Neural cell (in vitro differentiated cells): ENCODE results near the gene TMEM131L. TPM values are rescaled to one million over a fixed set of nuclear protein-coding genes. Genes with fewer than 3 reads are reported as not detected.

ENCODE experiments used
- H2AFZ ChIP-seq: fragments of 200-600, 300-800 bp; sonication (generic), shearing (Covaris generic); 2 replicates; pipeline ENCODE4 v1.6.0; 2014; ENCODE audit warnings: low read depth, mild to moderate bottlenecking, antibody characterized with exemption, low read length, moderate library complexity
- H3F3A ChIP-seq: fragments of 200-600 bp; shearing (Covaris generic); 2 replicates; pipeline ENCODE4 v1.6.1; 2016; ENCODE audit warnings: mild to moderate bottlenecking, moderate library complexity, mixed read lengths, antibody characterized with exemption, low read length; ENCODE audit not compliant: insufficient read depth, poor library complexity, severe bottlenecking
- H3K27ac ChIP-seq: fragments of 200-600, 300-800 bp; sonication (generic), shearing (Covaris generic); 2 replicates; pipeline ENCODE4 v1.5.1; 2014; ENCODE audit warnings: mild to moderate bottlenecking, low read length, moderate library complexity
- H3K27me3 ChIP-seq: fragments of 300-800, 200-600 bp; sonication (generic), shearing (Covaris generic); 2 replicates; pipeline ENCODE4 v1.6.0; 2014; ENCODE audit warnings: mild to moderate bottlenecking, low read depth, low read length, moderate library complexity; ENCODE audit not compliant: insufficient read depth
- H3K36me3 ChIP-seq: fragments of 300-800, 200-600 bp; sonication (generic), shearing (Covaris generic); 2 replicates; pipeline ENCODE4 v1.5.1; 2014; ENCODE audit warnings: mild to moderate bottlenecking, antibody characterized with exemption, low read length, moderate library complexity; ENCODE audit not compliant: insufficient read depth
- H3K4me2 ChIP-seq: fragments of 300-800, 200-600 bp; sonication (generic), shearing (Covaris generic); 2 replicates; pipeline ENCODE4 v1.6.0; 2014; ENCODE audit warnings: mild to moderate bottlenecking, low read length
- H3K4me3 ChIP-seq: fragments of 300-800, 200-600 bp; sonication (generic), shearing (Covaris generic); 2 replicates; pipeline ENCODE4 v1.5.1; 2014; ENCODE audit warnings: mild to moderate bottlenecking, low read length, moderate library complexity
- H3K79me2 ChIP-seq: fragments of 200-600 bp; shearing (Covaris generic); replicated peaks from 2 replicates; pipeline ENCODE4 v1.6.0; 2014; ENCODE audit warnings: mild to moderate bottlenecking, low read length, moderate library complexity; ENCODE audit not compliant: insufficient read depth
- H3K9ac ChIP-seq: fragments of 300-800, 200-600 bp; sonication (generic), shearing (Covaris generic); 2 replicates; pipeline ENCODE4 v1.6.1; 2016; ENCODE audit warnings: mild to moderate bottlenecking, low read length, mixed read lengths
- H3K9me2 ChIP-seq: fragments of 200-600 bp; shearing (Covaris generic); 2 replicates; pipeline ENCODE4 v1.6.1; 2016; ENCODE audit warnings: mild to moderate bottlenecking, low read length, mixed read lengths; ENCODE audit not compliant: insufficient read depth
- H3K9me3 ChIP-seq: fragments of 200-600, 300-800 bp; sonication (generic), shearing (Covaris generic); 2 replicates; pipeline ENCODE4 v1.6.1; 2016; ENCODE audit warnings: mild to moderate bottlenecking, mixed run types, low read length, moderate library complexity, mixed read lengths
- H4K20me1 ChIP-seq: fragments of 200-600 bp; shearing (Covaris generic); 2 replicates; pipeline ENCODE4 v1.6.1; 2016; ENCODE audit warnings: mild to moderate bottlenecking, mixed run types; ENCODE audit not compliant: insufficient read depth
- EP300 ChIP-seq: fragments of 450-650 bp; conservative IDR thresholded peaks from 2 replicates; pipeline ENCODE4 v1.6.1; 2014; ENCODE audit warnings: antibody characterized with exemption, mild to moderate bottlenecking, moderate library complexity; ENCODE audit not compliant: poor library complexity, severe bottlenecking
- EZH2 ChIP-seq: fragments of 200-600, 300-800 bp; shearing (Covaris generic), sonication (generic); IDR thresholded peaks from 2 replicates; pipeline ENCODE4 v1.6.1; 2014; ENCODE audit warnings: antibody characterized with exemption, low read length, borderline replicate concordance, mild to moderate bottlenecking; ENCODE audit not compliant: insufficient read depth, poor library complexity, severe bottlenecking
- MXI1 ChIP-seq: fragments of 450-650 bp; conservative IDR thresholded peaks from 2 replicates; pipeline ENCODE4 v1.6.1; 2014; ENCODE audit warnings: antibody characterized with exemption, mild to moderate bottlenecking; ENCODE audit not compliant: poor library complexity, severe bottlenecking
- POLR2AphosphoS5 ChIP-seq: IDR thresholded peaks from 2 replicates; pipeline ENCODE4 v1.6.1; 2012
- RAD21 ChIP-seq: fragments of 450-650 bp; conservative IDR thresholded peaks from 2 replicates; pipeline ENCODE4 v1.6.1; 2014; ENCODE audit warnings: antibody characterized with exemption, mild to moderate bottlenecking, moderate library complexity
- SMC3 ChIP-seq: fragments of 450-650 bp; conservative IDR thresholded peaks from 2 replicates; pipeline ENCODE4 v1.6.1; 2014; ENCODE audit warnings: antibody characterized with exemption, mild to moderate bottlenecking, moderate library complexity; ENCODE audit not compliant: poor library complexity
- TAF1 ChIP-seq: IDR thresholded peaks from 2 replicates; pipeline ENCODE4 v1.6.1; 2012; ENCODE audit warnings: low read depth
- polyA plus RNA-seq: library from polyadenylated mRNA; depleted of rRNA; stranded (reverse); fragments of >200 nt; gene quantifications from 2 replicates; pipeline ENCODE4 v1.2.3, GENCODE V29; 2014
- TF ChIP-seq, protein P1 (sequence below): IDR thresholded peaks from 2 replicates; pipeline ENCODE4 v1.6.1; 2012; ENCODE audit warnings: borderline replicate concordance
- TF ChIP-seq, protein P2 (sequence below): fragments of 450-650 bp; IDR thresholded peaks from 2 replicates; pipeline ENCODE4 v1.5.1; 2014; ENCODE audit warnings: antibody characterized with exemption, mild to moderate bottlenecking, moderate library complexity; ENCODE audit not compliant: poor library complexity, severe bottlenecking

TMEM131L gene
- polyA plus RNA-seq, 1 donor from 2014 or later = 11.1 TPM

DNA sequence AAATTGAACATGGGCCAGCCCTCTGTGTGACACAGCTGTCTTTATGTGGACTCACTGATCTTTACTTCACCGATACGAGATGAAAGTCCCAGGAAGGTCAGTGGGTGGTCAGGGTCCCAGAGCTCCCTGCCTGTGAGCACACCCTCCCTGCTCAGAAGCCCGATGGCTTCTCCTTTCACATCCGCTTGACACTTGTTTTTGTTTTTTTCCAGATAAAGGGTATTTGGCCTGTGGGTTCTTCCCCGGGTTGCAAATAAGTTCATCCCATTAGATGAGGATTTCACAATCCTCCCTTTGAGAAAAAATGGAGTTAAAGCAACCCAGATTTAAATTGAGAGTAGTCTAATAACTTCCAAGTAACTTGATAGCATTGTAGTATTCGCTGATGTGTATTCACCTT, 169.7 kb downstream of the TMEM131L start:
- Histone ChIP-seq H3K4me3 (no peak overlapping the region), H3K4me2 (no peak overlapping the region), H2AFZ (no peak overlapping the region), H3K27me3 (no peaks in the 10 kb centered on the region), H3K9ac (no peak overlapping the region), H3K9me2 (no peaks in the 10 kb centered on the region), H4K20me1 (no peaks in the 10 kb centered on the region), H3F3A (peaks cover 3% of the 10 kb centered on the region), H3K27ac (no peak overlapping the region), H3K9me3 (no peaks in the 10 kb centered on the region), H3K36me3 (peaks cover 3% of the 10 kb centered on the region), H3K79me2 (no peaks in the 10 kb centered on the region)
- TF ChIP-seq MXI1 = no peak
- TF ChIP-seq, protein P1, sequence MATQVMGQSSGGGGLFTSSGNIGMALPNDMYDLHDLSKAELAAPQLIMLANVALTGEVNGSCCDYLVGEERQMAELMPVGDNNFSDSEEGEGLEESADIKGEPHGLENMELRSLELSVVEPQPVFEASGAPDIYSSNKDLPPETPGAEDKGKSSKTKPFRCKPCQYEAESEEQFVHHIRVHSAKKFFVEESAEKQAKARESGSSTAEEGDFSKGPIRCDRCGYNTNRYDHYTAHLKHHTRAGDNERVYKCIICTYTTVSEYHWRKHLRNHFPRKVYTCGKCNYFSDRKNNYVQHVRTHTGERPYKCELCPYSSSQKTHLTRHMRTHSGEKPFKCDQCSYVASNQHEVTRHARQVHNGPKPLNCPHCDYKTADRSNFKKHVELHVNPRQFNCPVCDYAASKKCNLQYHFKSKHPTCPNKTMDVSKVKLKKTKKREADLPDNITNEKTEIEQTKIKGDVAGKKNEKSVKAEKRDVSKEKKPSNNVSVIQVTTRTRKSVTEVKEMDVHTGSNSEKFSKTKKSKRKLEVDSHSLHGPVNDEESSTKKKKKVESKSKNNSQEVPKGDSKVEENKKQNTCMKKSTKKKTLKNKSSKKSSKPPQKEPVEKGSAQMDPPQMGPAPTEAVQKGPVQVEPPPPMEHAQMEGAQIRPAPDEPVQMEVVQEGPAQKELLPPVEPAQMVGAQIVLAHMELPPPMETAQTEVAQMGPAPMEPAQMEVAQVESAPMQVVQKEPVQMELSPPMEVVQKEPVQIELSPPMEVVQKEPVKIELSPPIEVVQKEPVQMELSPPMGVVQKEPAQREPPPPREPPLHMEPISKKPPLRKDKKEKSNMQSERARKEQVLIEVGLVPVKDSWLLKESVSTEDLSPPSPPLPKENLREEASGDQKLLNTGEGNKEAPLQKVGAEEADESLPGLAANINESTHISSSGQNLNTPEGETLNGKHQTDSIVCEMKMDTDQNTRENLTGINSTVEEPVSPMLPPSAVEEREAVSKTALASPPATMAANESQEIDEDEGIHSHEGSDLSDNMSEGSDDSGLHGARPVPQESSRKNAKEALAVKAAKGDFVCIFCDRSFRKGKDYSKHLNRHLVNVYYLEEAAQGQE = no peak
- TF ChIP-seq, protein P2, sequence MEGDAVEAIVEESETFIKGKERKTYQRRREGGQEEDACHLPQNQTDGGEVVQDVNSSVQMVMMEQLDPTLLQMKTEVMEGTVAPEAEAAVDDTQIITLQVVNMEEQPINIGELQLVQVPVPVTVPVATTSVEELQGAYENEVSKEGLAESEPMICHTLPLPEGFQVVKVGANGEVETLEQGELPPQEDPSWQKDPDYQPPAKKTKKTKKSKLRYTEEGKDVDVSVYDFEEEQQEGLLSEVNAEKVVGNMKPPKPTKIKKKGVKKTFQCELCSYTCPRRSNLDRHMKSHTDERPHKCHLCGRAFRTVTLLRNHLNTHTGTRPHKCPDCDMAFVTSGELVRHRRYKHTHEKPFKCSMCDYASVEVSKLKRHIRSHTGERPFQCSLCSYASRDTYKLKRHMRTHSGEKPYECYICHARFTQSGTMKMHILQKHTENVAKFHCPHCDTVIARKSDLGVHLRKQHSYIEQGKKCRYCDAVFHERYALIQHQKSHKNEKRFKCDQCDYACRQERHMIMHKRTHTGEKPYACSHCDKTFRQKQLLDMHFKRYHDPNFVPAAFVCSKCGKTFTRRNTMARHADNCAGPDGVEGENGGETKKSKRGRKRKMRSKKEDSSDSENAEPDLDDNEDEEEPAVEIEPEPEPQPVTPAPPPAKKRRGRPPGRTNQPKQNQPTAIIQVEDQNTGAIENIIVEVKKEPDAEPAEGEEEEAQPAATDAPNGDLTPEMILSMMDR = no peak
- TF ChIP-seq SMC3 = no peak
- TF ChIP-seq TAF1 = no peak
- no peak for TF ChIP-seq POLR2AphosphoS5
- TF ChIP-seq RAD21 = no peak

DNA sequence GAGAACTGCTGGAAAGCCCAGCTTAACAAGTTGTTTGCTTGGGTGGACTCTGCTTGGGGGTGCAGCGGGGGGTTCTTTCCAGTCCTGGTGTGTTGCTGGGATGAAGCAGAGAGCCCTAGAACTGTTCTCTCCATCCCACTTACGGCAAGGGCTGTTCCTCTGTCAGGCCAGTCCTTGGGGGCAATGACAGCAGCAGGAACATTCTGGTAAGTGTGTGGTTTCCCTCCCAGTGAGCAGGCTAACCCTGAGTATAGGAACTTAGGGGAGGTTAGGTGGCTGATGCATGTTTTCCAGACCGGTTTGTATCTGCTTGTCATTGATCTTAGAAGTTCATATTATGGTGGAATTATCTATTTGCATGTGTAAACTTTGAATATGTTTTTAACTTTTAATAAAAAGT, 171.0 kb downstream of the TMEM131L start:
- Histone ChIP-seq H3K36me3 (no peaks in the 10 kb centered on the region), H3K27me3 (no peaks in the 10 kb centered on the region), H3K9me2 (no peaks in the 10 kb centered on the region), H3K4me2 (no peak overlapping the region), H3K9ac (no peak overlapping the region), H3K27ac (no peak overlapping the region), H3K9me3 (no peaks in the 10 kb centered on the region), H3F3A (peaks cover 3% of the 10 kb centered on the region), H2AFZ (no peak overlapping the region), H3K79me2 (no peaks in the 10 kb centered on the region), H4K20me1 (no peaks in the 10 kb centered on the region), H3K4me3 (no peak overlapping the region)
- TF ChIP-seq, protein P2 = no peak
- no peak for TF ChIP-seq MXI1
- TF ChIP-seq, protein P1 = no peak
- TF ChIP-seq RAD21 = no peak
- TF ChIP-seq POLR2AphosphoS5 = no peak
- TF ChIP-seq EZH2 = no peak
- no peak for TF ChIP-seq TAF1
- TF ChIP-seq SMC3 = no peak
- no peak for TF ChIP-seq EP300
